PC-3 (cell line): ENCODE results near the gene BAZ1B. TPM values are rescaled to one million over a fixed set of nuclear protein-coding genes. Genes with fewer than 3 reads are reported as not detected.

Experiments
- ATAC-seq: fragments of 200-7000 bp; cut with Tn5 transposase; 2 replicates; pipeline ENCODE4 v1.9.1; 2020; ENCODE audit warnings: mild to moderate bottlenecking, moderate library complexity
- BruUV-seq: library from RNA; stranded (reverse); fragments of 400-500 nt; replicated peaks from 2 replicates; lab custom pipeline; 2021; lab: Mats Ljungman, UMichigan
- CTCF ChIA-PET: fragments of 300-600 bp; sonication (Branson Sonifier 250); formaldehyde crosslinking; loops from one replicate; lab custom pipeline; 2022; ENCODE audit warnings: antibody characterized with exemption; lab: Charles Lee
- POLR2A ChIA-PET: fragments of 300-600 bp; sonication (Branson Sonifier 250); formaldehyde crosslinking; loops from one replicate; lab custom pipeline; 2022; ENCODE audit warnings: antibody characterized with exemption; ENCODE audit not compliant: unreplicated experiment; lab: Charles Lee
- DNase-seq: peaks from one replicate; pipeline ENCODE4 v3.0.0-alpha.2; 2015
- H2AFZ ChIP-seq: fragments of 300-600 bp; sonication (generic); 2 replicates; pipeline ENCODE4 v1.6.0; 2016; ENCODE audit warnings: antibody characterized with exemption, low read length
- H3F3A ChIP-seq: fragments of 300-600 bp; sonication (generic); one replicate; pipeline ENCODE4 v1.6.0; 2017; ENCODE audit warnings: antibody characterized with exemption, low read length, control low read depth, mild to moderate bottlenecking; ENCODE audit not compliant: unreplicated experiment
- H3K27ac ChIP-seq: fragments of 300-600 bp; sonication (generic); 2 replicates; pipeline ENCODE4 v1.5.1; 2016; ENCODE audit warnings: mild to moderate bottlenecking, low read length
- H3K27me3 ChIP-seq: fragments of 300-600 bp; sonication (generic); 2 replicates; pipeline ENCODE4 v1.6.1; 2016; ENCODE audit warnings: low read length, mixed read lengths
- H3K36me3 ChIP-seq: fragments of 300-600 bp; sonication (generic); 2 replicates; pipeline ENCODE4 v1.6.1; 2016; ENCODE audit warnings: low read depth, mixed run types, low read length, mixed read lengths
- H3K4me1 ChIP-seq: fragments of 300-600 bp; sonication (generic); 2 replicates; pipeline ENCODE4 v1.5.1; 2016; ENCODE audit warnings: low read length; ENCODE audit not compliant: insufficient read depth
- H3K4me2 ChIP-seq: fragments of 300-600 bp; sonication (generic); 2 replicates; pipeline ENCODE4 v1.6.0; 2016; ENCODE audit warnings: low read length
- H3K4me3 ChIP-seq: fragments of 300-600 bp; sonication (generic); 2 replicates; pipeline ENCODE4 v1.5.1; 2016; ENCODE audit warnings: mild to moderate bottlenecking, low read length, mixed read lengths
- H3K79me2 ChIP-seq: fragments of 300-600 bp; sonication (generic); 2 replicates; pipeline ENCODE4 v1.6.1; 2017; ENCODE audit warnings: low read length, mixed read lengths
- H3K9ac ChIP-seq: fragments of 300-600 bp; sonication (generic); 2 replicates; pipeline ENCODE4 v1.6.0; 2016; ENCODE audit warnings: mild to moderate bottlenecking, low read length
- H3K9me2 ChIP-seq: fragments of 300-600 bp; sonication (generic); replicated peaks from 2 replicates; pipeline ENCODE4 v1.6.1; 2016; ENCODE audit warnings: mixed run types, low read length, mixed read lengths
- H3K9me3 ChIP-seq: fragments of 300-600 bp; sonication (generic); 2 replicates; pipeline ENCODE4 v1.6.1; 2016; ENCODE audit warnings: low read length, mixed read lengths
- H4K20me1 ChIP-seq: fragments of 300-600 bp; sonication (generic); 2 replicates; pipeline ENCODE4 v1.6.1; 2016; ENCODE audit warnings: low read length, mixed read lengths
- CTCF ChIP-seq: fragments of 300-600 bp; sonication (generic); conservative IDR thresholded peaks from 2 replicates; pipeline ENCODE4 v1.5.1; 2017; ENCODE audit warnings: antibody characterized with exemption, low read depth, mild to moderate bottlenecking, low read length
- EZH2 ChIP-seq: fragments of 300-600 bp; sonication (generic); IDR thresholded peaks from one replicate; pipeline ENCODE4 v1.6.1; 2017; ENCODE audit warnings: antibody characterized with exemption, mild to moderate bottlenecking, low read length; ENCODE audit not compliant: unreplicated experiment
- EZH2phosphoT487 ChIP-seq: fragments of 300-600 bp; sonication (generic); IDR thresholded peaks from 2 replicates; pipeline ENCODE4 v1.6.1; 2018; ENCODE audit warnings: mild to moderate bottlenecking, antibody characterized with exemption, low read length, borderline replicate concordance
- intact Hi-C: fragments of 100-400 bp; cut with micrococcal nuclease; formaldehyde crosslinking; loops from 2 replicates; pipeline ENCODE4 v1.9.0; 2023
- total RNA-seq: library from RNA; depleted of rRNA; stranded (reverse); fragments of >200 nt; gene quantifications from 2 replicates; pipeline ENCODE4 v1.2.3, GENCODE V29; 2014

BAZ1B gene
- total RNA-seq, 1 experiment from 2014 or later: 45.5 TPM

- DNase-seq (no peak), ATAC-seq (no peak)
- H3K9me2 ChIP-seq: no peaks in the 10 kb centered on the region
- H2AFZ ChIP-seq: no peak overlapping the region
- H3K4me2 ChIP-seq: no peak overlapping the region
- CTCF ChIA-PET: no interaction called here
- no peak overlapping the region for H3K27ac ChIP-seq
- TF ChIP-seq CTCF: no peak
- TF ChIP-seq EZH2phosphoT487: no peak
- TF ChIP-seq EZH2: no peak
- no TSS peak for BruUV-seq
- intact Hi-C loops: no loop called here
- H3K27me3 ChIP-seq: no peaks in the 10 kb centered on the region
- H3K9ac ChIP-seq: no peak overlapping the region
- H3K9me3 ChIP-seq: no peaks in the 10 kb centered on the region
- peaks cover 13% of the 10 kb centered on the region; the same call in 1 of the 2 replicates for H3K4me1 ChIP-seq
- peaks cover 92% of the 10 kb centered on the region for H3K79me2 ChIP-seq
- H3K4me3 ChIP-seq: no peak overlapping the region
- no peaks in the 10 kb centered on the region for H3F3A ChIP-seq
- H3K36me3 ChIP-seq: peaks cover 30% of the 10 kb centered on the region; the same call in 1 of the 2 replicates
- peaks cover 56% of the 10 kb centered on the region for H4K20me1 ChIP-seq
- POLR2A ChIA-PET: no interaction called here
Observed at GRCh38 chr7:73517241-73517995, 4.7 kb downstream of the BAZ1B start.

- H3K27ac ChIP-seq: no peak overlapping the region
- DNase-seq: no peak
- no peaks in the 10 kb centered on the region for H3K27me3 ChIP-seq
- H3K36me3 ChIP-seq: peaks cover 34% of the 10 kb centered on the region
- H3K4me2 ChIP-seq: no peak overlapping the region
- BruUV-seq: no TSS peak
- H3F3A ChIP-seq: no peaks in the 10 kb centered on the region
- no peak overlapping the region for H2AFZ ChIP-seq
- no peak for ATAC-seq
- no peak overlapping the region for H3K4me3 ChIP-seq
- CTCF ChIA-PET: no interaction called here
- POLR2A ChIA-PET: interaction anchor here (0.6 kb wide), 1 partner anchor 68 kb away, joined by 3 read pairs; no protein-coding TSS in a partner anchor
- H3K9me3 ChIP-seq: no peaks in the 10 kb centered on the region
- no peaks in the 10 kb centered on the region for H3K9me2 ChIP-seq
- intact Hi-C loops: no loop called here
- peaks cover 55% of the 10 kb centered on the region for H4K20me1 ChIP-seq
- TF ChIP-seq CTCF: no peak
- TF ChIP-seq EZH2phosphoT487: no peak
- TF ChIP-seq EZH2: no peak
- peaks cover 98% of the 10 kb centered on the region for H3K79me2 ChIP-seq
- peaks cover 13% of the 10 kb centered on the region; the same call in 1 of the 2 replicates for H3K4me1 ChIP-seq
- no peak overlapping the region for H3K9ac ChIP-seq
Observed at GRCh38 chr7:73515178-73515577, 6.9 kb downstream of the BAZ1B start.
